Stimulated activated CD8-positive, alpha-beta memory T cell treated with anti-CD3 and anti-CD28 coated beads, Interleukin-7, amount 100 ng/mL, for 1 hour (primary cell): Measurements from ENCODE around the gene CCDC9.
"Not testable (repeated sequence)": the region's sequence is repeated elsewhere in the genome, so short reads cannot be mapped to it uniquely, and the experiment has no call there.

Experiments used
- DNase-seq, 2 donors: peaks; one replicate each; pipeline ENCODE4 v3.0.0-alpha.2; 2020; ENCODE audit warnings: low read depth in 2 of 2

Gene CCDC9

DNA sequence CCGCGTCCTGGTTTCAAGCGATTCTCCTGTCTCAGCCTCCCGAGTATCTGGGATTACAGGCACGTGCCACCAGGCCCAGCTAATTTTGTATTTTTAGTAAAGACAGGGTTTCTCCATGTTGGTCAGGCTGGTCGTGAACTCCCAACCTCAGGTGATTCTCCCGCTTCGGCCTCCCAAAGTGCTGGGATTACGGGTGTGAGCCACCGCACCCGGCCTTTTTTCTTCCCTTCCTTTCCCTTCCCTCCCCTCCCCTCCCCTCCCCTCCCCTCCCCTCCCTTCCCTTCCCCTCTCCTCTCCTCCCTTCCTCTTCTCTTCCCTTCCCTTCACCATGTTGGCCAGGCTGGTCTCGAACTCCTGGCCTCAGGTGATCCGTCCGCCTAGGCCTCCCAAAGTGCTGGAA is 44.5 kb downstream of the CCDC9 start:
- DNase-seq: not testable (repeated sequence)

DNA sequence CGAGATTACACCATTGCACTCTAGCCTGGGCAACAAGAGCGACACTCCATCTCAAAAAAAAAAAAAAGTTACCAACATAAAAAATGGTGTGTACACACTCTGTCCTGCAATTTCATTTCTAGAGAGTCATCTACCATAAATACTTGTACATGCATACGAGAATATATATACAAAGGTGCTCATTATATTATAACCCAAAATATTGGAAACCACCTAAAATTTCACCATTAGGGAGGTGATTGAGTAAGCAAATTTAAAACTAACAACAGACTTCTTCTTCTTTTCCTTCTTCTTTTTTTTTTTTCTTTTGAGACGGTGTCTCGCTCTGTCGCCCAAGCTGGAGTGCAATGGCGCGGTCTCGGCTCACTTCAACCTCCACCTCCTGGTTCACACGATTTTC is 45.9 kb downstream of the CCDC9 start:
- DNase-seq: no peak

DNA sequence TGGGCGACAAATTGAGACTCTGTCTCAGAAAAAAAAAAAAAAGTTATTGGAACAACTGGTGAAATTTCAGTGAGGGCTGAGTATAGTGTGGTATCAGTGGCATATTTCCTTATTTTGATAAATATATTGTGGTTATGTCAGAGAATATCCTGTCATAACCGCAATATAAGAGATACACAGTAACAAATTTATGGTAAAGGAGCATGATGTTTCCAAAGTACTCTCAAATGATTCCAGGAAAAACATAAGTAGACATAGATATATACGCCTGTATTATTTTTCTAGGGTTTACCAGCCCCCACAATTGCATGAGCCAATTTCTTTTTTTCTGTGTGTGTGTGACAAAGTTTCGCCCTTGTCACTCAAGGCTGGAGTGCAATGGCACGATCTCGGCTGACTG is 47.6 kb downstream of the CCDC9 start:
- DNase-seq: no peak

DNA sequence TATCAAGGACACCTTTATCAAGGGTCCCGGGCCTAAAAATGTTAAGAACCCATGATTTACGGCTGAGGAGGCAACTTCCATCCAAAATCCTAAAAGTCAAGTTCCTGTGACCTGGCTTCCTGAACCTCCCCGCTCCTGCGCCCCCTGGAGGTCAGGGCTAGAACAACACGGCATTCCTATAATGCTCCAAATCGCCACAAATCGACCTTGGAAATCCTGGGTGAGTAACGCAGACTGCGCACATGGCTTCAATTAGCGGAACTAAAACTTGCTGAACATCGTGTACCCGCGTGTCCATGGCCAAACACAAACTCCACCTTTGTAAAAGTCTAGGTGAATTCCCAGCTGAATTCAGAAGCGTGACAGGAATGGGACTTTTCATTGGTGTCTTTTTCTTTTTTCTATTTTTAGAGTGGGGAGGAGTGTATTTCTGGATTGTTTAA is 49.0 kb downstream of the CCDC9 start:
- DNase-seq: peak; percentile 26 to 41

DNA sequence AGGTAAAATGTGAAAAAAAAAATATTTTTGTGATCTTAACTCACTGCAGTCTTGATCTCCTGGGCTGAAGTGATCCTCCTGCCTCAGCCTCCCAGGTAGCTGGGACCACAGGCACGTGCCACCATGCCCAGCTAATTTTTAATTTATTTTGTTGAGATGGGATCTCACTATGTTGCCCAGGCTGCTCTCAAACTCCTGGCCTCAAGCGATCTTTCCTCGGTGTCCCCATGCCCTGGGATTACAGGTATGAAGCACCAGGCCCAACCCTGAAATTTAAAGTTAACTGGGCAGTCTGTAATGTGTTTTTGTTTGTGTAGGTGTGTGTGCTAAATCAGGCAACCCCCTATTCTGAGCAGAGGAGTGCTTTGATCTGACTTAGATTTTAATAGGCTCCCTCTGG is 50.0 kb downstream of the CCDC9 start:
- DNase-seq: no peak

DNA sequence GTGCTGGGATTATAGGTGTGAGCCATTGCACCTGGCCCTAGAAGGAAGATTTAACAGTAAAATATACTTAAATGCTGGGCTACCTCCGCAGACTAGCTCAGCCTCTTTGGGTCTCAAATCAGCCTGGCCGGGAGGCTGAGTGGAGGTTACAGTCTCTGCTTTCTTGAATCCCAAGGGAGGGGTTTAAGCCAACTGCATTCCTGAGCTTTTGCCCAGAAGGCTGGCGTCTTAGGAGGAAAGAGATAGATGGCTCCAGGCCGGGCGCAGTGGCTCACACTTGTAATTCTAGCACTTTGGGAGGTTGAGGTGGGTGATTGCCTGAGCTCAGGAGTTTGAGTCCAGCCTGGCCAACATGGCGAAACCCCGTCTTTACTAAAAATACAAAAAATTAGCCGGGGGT is 52.7 kb downstream of the CCDC9 start:
- DNase-seq: no peak

DNA sequence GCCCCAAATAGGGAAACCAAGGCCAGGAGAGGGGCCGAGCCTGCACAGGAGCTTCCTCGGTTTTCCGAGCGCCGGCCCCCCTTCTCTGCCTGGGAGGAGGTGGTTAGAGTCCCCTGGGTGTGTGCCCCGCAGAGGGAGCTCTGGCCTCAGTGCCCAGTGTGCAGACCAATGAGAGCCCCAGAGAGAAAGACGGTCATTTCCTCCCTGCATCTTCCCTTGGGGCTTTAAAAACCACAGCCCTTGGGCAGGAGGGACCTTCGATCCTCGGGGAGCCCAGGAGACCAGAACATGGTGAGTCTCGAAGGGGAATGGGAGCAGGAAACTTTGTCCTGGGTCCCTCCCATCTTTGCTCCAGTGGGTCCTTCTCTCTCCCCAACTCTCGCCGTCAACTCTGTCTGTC is 53.3 kb downstream of the CCDC9 start, which contains the start of gene C5AR1:
C5AR1 (plus strand) TSS at position 254 of the 400 bp plus-strand sequence; CDS start at position 289, 35 bp downstream.
- DNase-seq: no peak

DNA sequence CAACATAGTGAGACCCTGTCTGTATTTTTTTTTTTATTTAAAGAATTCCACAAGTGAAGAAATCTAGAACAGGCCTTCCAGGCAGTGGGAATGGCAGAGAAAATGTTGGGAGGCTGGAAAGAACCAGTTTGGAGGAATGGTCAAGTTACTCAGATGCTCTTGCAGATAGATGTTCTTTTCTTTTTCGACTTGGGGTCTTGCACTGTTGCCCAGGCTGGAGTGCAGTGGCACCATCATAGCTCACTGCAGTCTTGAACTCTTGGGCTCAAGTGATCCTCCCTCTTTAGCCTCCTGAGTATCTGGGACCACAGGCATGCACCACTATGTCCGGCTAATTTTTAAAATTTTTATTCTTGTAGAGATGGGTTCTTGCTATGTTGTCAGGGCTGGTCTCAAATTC is 54.0 kb downstream of the CCDC9 start:
- no peak for DNase-seq

DNA sequence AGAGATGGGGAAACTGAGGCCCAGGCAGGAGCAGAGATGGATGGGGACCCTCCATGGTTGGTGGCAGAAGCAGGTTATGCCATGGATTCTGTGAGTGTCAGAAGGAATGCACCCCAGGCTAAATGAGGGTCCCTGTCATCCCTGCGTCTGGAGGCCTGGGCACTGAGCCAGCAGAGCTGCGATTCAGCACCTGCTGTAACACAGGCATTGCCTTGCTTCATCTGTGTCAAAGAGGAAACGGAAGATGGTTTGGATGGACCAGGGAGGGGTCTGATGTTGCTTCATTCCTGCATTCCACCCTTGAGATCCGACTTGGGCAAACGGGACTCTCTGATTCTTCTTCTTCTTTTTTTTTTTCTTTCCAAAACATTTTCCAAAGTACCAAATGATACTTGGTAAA is 54.5 kb downstream of the CCDC9 start:
- DNase-seq: no peak

DNA sequence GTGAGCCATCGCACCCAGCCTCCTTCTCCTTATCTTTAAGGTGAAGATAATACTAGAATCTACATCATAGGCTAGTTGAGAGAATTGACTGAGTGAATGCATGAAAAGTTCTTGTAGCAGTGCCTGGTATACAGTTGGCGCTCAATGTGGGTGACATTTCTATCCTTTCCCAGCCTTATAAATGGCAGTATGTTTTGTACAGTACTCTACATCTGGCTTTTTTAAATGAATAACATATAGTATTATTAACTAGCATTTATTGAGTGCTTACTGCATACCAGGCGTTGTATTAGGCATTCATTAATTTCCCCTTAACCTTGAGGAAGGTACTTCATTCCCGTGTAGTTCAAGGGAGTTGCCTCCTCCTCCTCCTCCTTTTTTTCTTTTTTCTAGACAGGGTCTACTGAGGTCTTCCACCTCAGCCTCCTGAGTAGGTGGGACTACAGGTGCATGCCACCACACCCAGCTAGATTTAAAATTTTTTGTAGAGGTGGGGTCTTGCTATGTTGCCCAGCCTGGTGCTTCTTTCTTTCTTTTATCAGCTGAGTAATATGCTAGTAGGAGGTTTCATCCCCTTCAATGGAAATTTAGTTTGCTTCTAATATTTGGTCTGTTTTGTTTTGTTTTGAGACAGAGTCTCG is 56.2 kb downstream of the CCDC9 start:
- no peak for DNase-seq

DNA sequence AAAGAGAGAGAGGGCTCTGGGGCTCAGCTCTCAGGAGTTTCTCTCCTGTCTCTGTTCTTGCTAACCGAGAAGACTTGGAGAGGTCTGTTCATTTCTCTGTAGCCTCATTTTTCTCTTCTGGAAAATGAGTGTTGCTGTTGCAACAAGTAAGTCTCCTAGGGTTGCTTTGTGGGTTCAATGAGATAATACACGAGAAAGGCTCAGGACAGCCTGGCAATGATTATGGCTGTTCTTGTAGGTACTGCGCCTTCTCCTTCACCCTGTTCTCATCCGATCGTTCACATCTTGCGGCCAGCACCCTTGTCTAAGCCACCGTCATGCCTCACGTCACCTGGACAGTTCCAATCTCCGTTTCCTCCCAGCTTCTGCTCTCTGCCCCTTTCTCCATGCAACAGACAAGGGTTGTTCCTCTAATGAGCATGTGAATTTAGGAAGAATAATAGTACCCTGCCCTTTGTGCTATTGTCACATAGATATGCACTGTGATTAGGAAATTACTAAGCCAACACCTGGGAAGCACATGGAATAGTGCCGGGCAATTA is 57.5 kb downstream of the CCDC9 start:
- DNase-seq: no peak

DNA sequence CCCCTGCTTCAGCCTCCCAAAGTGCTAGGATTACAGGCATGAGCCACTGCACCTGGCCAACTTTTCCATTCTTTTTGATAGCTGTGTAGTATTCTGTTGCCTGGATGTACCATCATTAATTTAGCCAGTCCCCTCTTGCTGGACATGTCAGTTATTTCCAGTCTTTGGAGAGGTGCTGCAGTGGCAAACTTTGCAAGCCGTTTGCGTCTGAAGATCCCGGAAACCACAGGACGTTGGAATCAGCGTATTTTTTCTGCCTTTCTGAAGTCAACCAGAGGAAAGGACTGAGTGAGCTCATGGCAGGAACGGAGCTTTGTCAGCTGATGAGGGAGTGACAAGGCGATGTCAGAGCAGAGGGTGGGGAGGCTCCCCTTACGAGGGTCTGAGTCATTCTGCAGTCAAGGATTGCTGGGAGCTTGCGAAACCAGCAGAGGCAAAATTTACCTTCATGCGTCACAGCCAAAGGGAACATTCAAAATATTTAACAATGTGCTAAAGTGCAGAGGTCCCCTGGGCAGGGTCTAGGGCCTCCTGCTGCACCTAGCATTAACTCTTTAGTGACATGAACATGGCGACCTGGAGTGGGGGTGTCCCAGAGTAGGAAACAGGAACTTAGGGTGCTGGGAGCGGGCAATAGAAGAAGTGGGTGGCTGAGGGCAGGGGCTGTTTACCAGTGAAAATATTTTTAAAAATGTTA is 58.9 kb downstream of the CCDC9 start:
- DNase-seq: no peak

DNA sequence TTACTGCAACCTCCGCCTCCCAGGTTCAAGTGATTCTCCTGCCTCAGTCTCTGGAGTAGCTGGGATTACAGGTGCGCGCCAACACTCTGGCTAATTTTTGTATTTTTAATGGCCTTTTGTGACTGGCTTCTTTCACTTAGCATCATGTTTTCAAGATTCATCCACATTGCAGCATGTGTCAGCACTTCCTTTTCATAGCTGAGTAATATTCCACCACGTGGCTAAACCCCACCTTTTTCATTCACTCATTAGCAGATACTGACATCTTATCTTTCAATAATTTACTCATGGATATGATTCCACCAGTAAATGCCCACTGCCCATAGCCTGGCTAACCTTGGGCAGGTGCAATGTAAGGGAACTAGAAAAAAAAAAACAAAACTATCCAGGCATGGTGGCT is 60.2 kb downstream of the CCDC9 start:
- no peak for DNase-seq

DNA sequence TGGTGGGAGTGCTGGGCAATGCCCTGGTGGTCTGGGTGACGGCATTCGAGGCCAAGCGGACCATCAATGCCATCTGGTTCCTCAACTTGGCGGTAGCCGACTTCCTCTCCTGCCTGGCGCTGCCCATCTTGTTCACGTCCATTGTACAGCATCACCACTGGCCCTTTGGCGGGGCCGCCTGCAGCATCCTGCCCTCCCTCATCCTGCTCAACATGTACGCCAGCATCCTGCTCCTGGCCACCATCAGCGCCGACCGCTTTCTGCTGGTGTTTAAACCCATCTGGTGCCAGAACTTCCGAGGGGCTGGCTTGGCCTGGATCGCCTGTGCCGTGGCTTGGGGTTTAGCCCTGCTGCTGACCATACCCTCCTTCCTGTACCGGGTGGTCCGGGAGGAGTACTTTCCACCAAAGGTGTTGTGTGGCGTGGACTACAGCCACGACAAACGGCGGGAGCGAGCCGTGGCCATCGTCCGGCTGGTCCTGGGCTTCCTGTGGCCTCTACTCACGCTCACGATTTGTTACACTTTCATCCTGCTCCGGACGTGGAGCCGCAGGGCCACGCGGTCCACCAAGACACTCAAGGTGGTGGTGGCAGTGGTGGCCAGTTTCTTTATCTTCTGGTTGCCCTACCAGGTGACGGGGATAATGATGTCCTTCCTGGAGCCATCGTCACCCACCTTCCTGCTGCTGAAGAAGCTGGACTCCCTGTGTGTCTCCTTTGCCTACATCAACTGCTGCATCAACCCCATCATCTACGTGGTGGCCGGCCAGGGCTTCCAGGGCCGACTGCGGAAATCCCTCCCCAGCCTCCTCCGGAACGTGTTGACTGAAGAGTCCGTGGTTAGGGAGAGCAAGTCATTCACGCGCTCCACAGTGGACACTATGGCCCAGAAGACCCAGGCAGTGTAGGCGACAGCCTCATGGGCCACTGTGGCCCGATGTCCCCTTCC is 63.9 kb downstream of the CCDC9 start:
- no peak for DNase-seq
